Fibroblast of mammary gland (primary cell): ENCODE results near the gene IMP4.

Experiments used
- DNase-seq: peaks from one replicate; pipeline ENCODE4 v3.0.0-alpha.2; 2010; ENCODE audit warnings: low read depth
- H3K4me3 ChIP-seq: 2 replicates; pipeline ENCODE4 v1.5.1; 2011; ENCODE audit warnings: low read depth, mild to moderate bottlenecking, low read length, moderate library complexity; ENCODE audit not compliant: control insufficient read depth
- TF ChIP-seq, protein P1 (sequence below): conservative IDR thresholded peaks from 2 replicates; pipeline ENCODE4 v1.5.1; 2011; ENCODE audit warnings: low read depth, low read length, inconsistent platforms; ENCODE audit not compliant: control insufficient read depth, insufficient read depth

Gene IMP4, protein sequence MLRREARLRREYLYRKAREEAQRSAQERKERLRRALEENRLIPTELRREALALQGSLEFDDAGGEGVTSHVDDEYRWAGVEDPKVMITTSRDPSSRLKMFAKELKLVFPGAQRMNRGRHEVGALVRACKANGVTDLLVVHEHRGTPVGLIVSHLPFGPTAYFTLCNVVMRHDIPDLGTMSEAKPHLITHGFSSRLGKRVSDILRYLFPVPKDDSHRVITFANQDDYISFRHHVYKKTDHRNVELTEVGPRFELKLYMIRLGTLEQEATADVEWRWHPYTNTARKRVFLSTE

DNA sequence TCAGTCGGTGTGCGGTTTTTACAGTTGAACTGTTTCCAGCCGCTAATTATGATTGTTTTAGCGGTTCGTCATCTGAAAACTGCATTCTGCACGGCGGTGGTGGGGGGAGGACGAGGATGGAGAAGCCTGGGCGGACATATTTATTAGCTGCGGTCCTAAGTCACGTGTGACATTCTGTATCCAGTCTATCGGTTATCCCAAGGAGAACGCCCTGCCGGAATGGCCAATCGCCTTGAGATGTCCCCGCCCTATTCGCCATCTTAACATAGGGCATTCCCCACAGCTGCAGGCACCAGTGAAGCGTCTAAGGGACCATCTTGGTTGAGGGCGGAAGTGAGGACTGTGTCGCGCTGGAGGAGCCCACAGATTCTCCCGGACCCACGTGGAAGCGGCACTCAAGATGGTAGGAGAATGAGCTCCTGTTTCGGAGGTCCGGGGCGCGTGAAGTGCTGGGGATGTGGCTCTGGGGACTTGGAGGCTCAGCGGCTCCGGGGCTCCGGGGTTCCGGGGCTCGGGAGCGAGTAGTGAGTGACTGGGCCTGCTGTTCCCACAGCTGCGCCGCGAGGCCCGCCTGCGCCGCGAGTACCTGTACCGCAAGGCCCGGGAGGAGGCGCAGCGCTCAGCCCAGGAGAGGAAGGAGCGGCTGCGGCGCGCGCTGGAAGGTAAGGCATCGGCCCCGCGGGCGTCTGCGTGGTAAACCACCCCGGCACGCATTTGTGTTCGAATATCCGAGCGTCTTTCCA, at the start of gene IMP4:
TSS of gene IMP4 (plus strand) at position 365 of the 743 bp plus-strand sequence. CDS start at position 401, 36 bp downstream.
- DNase-seq: peak; percentile 100
- H3K4me3 ChIP-seq: peak within 1 kb of the TSS; percentile 87
- TF ChIP-seq, protein P1, sequence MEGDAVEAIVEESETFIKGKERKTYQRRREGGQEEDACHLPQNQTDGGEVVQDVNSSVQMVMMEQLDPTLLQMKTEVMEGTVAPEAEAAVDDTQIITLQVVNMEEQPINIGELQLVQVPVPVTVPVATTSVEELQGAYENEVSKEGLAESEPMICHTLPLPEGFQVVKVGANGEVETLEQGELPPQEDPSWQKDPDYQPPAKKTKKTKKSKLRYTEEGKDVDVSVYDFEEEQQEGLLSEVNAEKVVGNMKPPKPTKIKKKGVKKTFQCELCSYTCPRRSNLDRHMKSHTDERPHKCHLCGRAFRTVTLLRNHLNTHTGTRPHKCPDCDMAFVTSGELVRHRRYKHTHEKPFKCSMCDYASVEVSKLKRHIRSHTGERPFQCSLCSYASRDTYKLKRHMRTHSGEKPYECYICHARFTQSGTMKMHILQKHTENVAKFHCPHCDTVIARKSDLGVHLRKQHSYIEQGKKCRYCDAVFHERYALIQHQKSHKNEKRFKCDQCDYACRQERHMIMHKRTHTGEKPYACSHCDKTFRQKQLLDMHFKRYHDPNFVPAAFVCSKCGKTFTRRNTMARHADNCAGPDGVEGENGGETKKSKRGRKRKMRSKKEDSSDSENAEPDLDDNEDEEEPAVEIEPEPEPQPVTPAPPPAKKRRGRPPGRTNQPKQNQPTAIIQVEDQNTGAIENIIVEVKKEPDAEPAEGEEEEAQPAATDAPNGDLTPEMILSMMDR: no peak

DNA sequence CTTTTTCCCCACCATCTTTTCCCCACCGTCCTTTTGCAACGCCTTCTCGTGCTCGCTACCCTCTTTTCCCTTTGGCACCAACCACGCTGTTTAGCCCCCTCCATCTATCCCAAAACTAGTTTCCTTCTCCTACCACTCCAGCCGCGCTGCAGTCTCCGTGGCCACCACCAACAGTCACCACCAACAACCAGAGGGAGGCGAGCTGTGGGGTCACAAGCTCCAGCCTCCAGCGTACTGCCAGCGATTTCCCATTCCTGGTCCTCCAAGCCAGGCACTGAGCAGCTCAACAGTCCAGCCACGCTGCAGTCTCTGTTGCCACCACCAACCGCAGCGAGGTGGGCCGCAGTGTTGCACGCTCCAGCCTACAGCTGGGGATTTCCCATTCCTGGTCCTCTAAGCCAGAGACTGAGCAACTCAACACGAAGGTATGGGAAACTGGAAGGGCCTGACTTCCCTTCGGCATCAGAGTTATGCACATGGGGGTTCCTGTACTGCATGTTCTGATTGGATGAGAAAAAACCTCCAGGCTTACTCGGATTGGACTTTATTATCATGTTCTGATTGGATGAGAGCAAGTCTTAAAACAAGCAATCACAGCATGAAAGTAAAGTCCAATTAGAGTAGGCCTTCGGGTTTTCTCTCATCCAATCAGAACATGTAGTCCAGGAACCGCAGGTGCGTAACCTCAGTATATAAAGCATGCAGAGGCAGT, 42.3 kb upstream of the IMP4 start:
- TF ChIP-seq, protein P1: no peak
- DNase-seq: no peak
- H3K4me3 ChIP-seq: no peak overlapping the region

DNA sequence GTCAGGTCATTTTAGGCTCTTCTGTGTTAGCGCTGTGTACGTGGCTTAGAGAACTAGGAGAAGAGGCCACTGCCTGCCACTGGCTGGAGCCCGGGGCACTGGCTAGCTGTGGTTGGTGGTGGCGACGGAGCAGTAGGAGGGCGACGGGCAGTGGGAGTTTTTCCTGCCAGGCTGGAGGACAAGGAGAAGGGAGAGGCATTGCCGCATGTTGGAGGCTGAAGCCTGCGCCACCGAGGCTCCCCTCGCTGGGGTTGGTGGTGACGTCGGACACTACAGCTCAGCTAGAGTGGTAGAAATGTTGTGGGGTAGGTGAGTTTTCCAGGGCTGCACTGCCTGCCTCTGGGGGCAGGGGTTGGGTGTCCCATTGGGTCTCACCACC, 41.7 kb upstream of the IMP4 start:
- DNase-seq: no peak
- no peak overlapping the region for H3K4me3 ChIP-seq
- TF ChIP-seq, protein P1: no peak

DNA sequence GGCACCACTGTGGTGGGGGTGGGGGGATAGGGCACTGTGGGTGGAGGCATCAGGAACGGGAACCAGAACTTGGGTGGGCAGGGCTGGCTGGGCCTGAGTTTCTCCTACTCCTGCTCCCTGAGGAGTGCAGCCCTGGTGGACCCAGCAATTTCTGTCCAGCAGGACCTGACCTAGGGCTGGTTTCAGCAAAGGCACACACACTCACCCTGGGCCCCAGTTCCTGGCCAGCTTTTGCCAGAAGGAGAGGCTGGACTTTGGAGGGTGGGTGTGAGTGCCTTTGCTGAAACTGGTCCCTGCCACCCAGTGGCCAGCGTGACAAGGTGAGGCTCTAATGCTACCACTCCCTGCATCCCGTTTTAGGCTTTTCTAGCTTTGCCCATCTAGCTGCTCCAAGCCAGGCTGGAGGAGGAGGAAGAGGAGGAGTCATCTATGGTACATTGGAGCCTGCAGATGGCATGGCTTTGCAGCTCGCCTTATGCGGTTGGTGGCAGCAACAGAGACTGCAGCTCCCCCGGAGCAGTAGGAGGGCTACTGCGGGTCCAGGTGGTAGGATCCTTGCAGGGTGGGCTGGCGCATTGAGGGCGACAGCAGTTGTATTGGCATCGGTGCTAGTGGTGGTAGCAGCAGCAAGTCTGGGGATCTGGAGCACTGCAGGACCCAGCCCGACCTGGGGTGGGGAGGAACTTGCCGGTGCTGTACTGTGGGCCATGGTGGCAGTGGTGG, 40.4 kb upstream of the IMP4 start:
- no peak for DNase-seq
- no peak overlapping the region for H3K4me3 ChIP-seq
- TF ChIP-seq, protein P1: no peak

DNA sequence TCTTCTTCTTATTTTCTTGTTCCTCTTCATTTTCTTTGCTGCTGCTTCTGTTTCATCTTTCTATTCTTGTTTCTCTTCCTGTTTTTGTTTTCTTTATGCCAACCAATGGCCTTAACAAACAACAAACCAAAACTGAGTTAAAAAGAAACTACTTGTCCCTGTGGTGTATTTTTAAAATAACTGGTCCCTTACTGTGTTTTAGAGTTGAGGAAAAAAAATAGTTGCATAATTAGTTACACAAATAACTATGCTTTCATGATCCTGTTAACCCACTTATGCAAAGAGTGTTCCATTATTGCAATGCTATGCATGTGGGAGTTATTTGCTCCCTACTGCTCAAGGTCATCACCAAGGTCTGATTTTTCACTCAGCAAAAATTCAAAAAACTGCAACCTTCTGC, 39.5 kb upstream of the IMP4 start:
- TF ChIP-seq, protein P1: no peak
- DNase-seq: no peak
- no peak overlapping the region for H3K4me3 ChIP-seq

DNA sequence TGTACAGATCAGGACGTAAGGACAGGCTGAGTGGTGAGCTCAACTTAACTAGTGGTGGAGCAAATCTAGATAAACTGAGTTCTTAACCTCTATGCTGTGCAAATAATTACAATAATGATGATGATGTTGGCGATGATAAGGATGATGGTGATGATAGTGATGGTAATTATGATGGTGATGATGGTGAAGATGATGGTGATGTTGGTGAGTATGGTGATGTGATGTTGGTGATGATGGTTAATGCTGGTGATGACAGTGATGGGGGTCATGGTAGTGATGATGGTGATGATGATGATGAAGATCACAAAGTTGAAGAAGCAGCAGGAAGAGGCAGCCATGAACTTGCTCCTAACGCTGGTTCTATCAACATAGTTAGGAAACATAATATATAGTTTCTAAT, 38.0 kb upstream of the IMP4 start:
- TF ChIP-seq, protein P1: no peak

More for the DNA sequence above, 38.0 kb upstream of the IMP4 start:
- H3K4me3 ChIP-seq: no peak overlapping the region
- DNase-seq: no peak
